Measurements from ENCODE around the gene CST4. TPM values are rescaled to one million over a fixed set of nuclear protein-coding genes. Genes with fewer than 3 reads are reported as not detected.
"Not testable (repeated sequence)": the region's sequence is repeated elsewhere in the genome, so short reads cannot be mapped to it uniquely, and the experiment has no call there.

The CST4 gene
- not detected for total RNA-seq

- not testable (repeated sequence) for DNase-seq (ENCODE audit: low read depth in 2 of 3, low spot score in 2 of 3)
Observed at GRCh38 chr20:23688684-23689398, at the start of gene CST4. TSS of gene CST4 (minus strand) at chr20:23689038. CDS start at chr20:23688969, 69 bp downstream.

- peak in 1 of 3 donors; percentile 2 for DNase-seq (ENCODE audit: low read depth in 2 of 3, low spot score in 2 of 3)
Observed at GRCh38 chr20:23735391-23735790, 46.6 kb upstream of the CST4 start.

- not testable (repeated sequence) for DNase-seq (ENCODE audit: low read depth in 2 of 3, low spot score in 2 of 3)
Observed at GRCh38 chr20:23734949-23735348, 46.1 kb upstream of the CST4 start.

GRCh38 chr20:23734440-23734839 is 45.6 kb upstream of the CST4 start:
- DNase-seq (ENCODE audit: low read depth in 2 of 3, low spot score in 2 of 3), result peak in 1 of 3 donors; percentile 2

GRCh38 chr20:23727016-23727415 is 38.2 kb upstream of the CST4 start:
- DNase-seq (ENCODE audit: low read depth in 2 of 3, low spot score in 2 of 3), result no peak

- DNase-seq (ENCODE audit: low read depth in 2 of 3, low spot score in 2 of 3), result no peak
Observed at GRCh38 chr20:23725102-23725501, 36.3 kb upstream of the CST4 start.

GRCh38 chr20:23723659-23724307 is 34.9 kb upstream of the CST4 start:
- DNase-seq (ENCODE audit: low read depth in 2 of 3, low spot score in 2 of 3), result peak in 1 of 3 donors; percentile 23

GRCh38 chr20:23722851-23723250 is 34.0 kb upstream of the CST4 start:
- not testable (repeated sequence) for DNase-seq (ENCODE audit: low read depth in 2 of 3, low spot score in 2 of 3)

- no peak for DNase-seq (ENCODE audit: low read depth in 2 of 3, low spot score in 2 of 3)
Observed at GRCh38 chr20:23721962-23722361, 33.1 kb upstream of the CST4 start.

- not testable (repeated sequence) for DNase-seq (ENCODE audit: low read depth in 2 of 3, low spot score in 2 of 3)
Observed at GRCh38 chr20:23719351-23719750, 30.5 kb upstream of the CST4 start.

- not testable (repeated sequence) for DNase-seq (ENCODE audit: low read depth in 2 of 3, low spot score in 2 of 3)
Observed at GRCh38 chr20:23711778-23712177, 22.9 kb upstream of the CST4 start.

GRCh38 chr20:23710771-23711170 is 21.9 kb upstream of the CST4 start:
- DNase-seq (ENCODE audit: low read depth in 2 of 3, low spot score in 2 of 3), result no peak

GRCh38 chr20:23705895-23706294 is 17.1 kb upstream of the CST4 start:
- DNase-seq (ENCODE audit: low read depth in 2 of 3, low spot score in 2 of 3), result no peak

- DNase-seq (ENCODE audit: low read depth in 2 of 3, low spot score in 2 of 3), result no peak
Observed at GRCh38 chr20:23702021-23702420, 13.2 kb upstream of the CST4 start.

GRCh38 chr20:23700931-23701330 is 12.1 kb upstream of the CST4 start:
- no peak for DNase-seq (ENCODE audit: low read depth in 2 of 3, low spot score in 2 of 3)

GRCh38 chr20:23697947-23698346 is 9.1 kb upstream of the CST4 start:
- no peak for DNase-seq (ENCODE audit: low read depth in 2 of 3, low spot score in 2 of 3)

- DNase-seq (ENCODE audit: low read depth in 2 of 3, low spot score in 2 of 3), result not testable (repeated sequence)
Observed at GRCh38 chr20:23695068-23695395, 6.2 kb upstream of the CST4 start.

- not testable (repeated sequence) for DNase-seq (ENCODE audit: low read depth in 2 of 3, low spot score in 2 of 3)
Observed at GRCh38 chr20:23694178-23695067, 5.6 kb upstream of the CST4 start.

GRCh38 chr20:23692725-23693619 is 4.1 kb upstream of the CST4 start:
- DNase-seq (ENCODE audit: low read depth in 2 of 3, low spot score in 2 of 3), result not testable (repeated sequence)

- DNase-seq (ENCODE audit: low read depth in 2 of 3, low spot score in 2 of 3), result no peak
Observed at GRCh38 chr20:23691675-23692074, 2.8 kb upstream of the CST4 start.

Data from hematopoietic multipotent progenitor cell (in vitro differentiated cells).